ENCODE data around the gene GOLGA8Q.
"Not testable (repeated sequence)": the region's sequence is repeated elsewhere in the genome, so short reads cannot be mapped to it uniquely, and the experiment has no call there.

DNA sequence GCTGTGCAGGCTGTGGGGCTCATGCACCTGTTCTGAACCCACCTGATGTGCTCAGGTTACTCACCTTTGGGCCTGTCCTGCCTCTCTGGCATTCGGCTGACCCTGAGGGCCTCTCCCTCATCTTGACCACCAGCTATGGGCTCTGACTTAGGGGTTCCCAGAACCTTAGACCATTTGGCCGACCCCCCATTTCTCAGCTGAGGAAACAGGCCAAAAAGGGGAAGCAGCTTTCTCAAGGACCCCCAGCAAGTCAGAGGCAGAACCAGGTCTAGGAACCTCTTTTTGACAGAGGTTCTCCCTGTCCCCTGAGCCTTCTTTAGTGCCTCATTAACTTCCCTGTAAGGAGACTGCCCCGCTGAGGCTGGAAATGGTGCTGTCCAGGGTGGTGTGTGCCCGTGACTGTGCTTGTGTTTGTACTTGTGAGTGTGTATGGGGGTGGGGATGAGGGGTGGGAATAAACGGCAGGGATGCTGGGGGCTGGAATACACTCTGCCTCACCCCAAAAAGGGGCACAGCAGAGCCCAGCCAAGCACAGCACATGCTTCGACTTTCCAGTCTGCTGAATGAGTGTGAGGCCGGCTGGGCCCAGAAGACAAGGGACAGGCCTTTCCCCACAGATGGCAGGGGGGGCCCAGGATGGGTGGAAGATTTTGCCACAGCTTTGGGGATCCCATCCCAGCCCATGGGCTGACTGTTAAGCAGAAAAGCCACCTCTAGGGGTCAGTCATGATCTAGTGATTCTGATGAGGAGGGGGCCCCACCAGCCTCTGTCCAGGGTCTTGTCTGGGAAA lies 28.2 kb upstream of the GOLGA8Q start:
- TF ChIP-seq SREBF2, SMC3 (IDR thresholded peaks at IDR 0.05): not testable (repeated sequence)
- TF ChIP-seq, protein P1, sequence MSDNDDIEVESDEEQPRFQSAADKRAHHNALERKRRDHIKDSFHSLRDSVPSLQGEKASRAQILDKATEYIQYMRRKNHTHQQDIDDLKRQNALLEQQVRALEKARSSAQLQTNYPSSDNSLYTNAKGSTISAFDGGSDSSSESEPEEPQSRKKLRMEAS (IDR thresholded peaks at IDR 0.05): not testable (repeated sequence)
- TF ChIP-seq, protein P2, sequence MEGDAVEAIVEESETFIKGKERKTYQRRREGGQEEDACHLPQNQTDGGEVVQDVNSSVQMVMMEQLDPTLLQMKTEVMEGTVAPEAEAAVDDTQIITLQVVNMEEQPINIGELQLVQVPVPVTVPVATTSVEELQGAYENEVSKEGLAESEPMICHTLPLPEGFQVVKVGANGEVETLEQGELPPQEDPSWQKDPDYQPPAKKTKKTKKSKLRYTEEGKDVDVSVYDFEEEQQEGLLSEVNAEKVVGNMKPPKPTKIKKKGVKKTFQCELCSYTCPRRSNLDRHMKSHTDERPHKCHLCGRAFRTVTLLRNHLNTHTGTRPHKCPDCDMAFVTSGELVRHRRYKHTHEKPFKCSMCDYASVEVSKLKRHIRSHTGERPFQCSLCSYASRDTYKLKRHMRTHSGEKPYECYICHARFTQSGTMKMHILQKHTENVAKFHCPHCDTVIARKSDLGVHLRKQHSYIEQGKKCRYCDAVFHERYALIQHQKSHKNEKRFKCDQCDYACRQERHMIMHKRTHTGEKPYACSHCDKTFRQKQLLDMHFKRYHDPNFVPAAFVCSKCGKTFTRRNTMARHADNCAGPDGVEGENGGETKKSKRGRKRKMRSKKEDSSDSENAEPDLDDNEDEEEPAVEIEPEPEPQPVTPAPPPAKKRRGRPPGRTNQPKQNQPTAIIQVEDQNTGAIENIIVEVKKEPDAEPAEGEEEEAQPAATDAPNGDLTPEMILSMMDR (IDR thresholded peaks at IDR 0.05): not testable (repeated sequence)

All from A549 (cell line).